ENCODE results near the gene ULK4. TPM values are rescaled to one million over a fixed set of nuclear protein-coding genes. Genes with fewer than 3 reads are reported as not detected.

Gene ULK4
- total and polyA plus RNA-seq, 2 of the 4 experiments (the other 2 are of a cell fraction): 2.7 to 5.0 TPM

DNA sequence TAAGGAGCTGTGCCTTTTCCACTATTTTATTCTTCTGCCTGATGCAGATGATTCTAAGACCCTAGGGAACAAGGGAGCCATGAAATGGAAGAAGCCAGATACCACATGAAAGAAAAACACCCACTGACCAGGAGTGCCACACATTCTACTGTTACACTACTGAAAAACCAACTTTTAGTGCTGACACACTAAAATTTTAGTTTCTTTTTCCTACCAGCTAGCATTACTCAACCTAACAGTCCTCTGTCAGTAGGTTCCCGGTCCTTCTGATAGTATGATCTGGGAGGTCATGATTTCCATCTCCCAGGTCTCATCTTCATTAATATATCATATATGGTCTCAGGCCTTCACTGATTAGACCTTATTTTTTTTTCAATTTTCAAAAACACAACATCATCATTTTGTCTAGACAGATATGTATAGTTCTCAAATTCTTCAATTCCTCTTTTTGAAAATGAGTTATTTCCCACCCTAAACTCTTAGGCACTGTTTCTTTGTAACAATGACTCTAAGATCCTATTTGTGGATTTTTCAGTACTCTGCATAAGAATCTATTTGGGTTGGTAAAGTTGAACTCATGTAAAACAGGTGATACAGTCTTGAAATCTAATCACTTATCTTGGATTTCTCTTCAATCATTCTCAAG, 440.8 kb downstream of the ULK4 start:
- DNase-seq (no peak), ATAC-seq (ENCODE audit: low read depth) (no peak)
- H2BK120ac ChIP-seq (ENCODE audit: low read depth, low read length): no peak overlapping the region
- no peak overlapping the region for H2AK5ac ChIP-seq (ENCODE audit: low read depth, low read length)
- CTCF ChIA-PET: no interaction called here
- no peak overlapping the region for H2AFZ ChIP-seq (replicated peaks; ENCODE audit: low read length, poor library complexity)
- H3K4me1 ChIP-seq (ENCODE audit: control insufficient read depth, insufficient read depth, low read length): no peaks in the 10 kb centered on the region
- no peak overlapping the region for H2BK15ac ChIP-seq (ENCODE audit: low read depth, low read length)
- no peak overlapping the region for H3K56ac ChIP-seq (ENCODE audit: extremely low read depth, insufficient read depth, low read length)
- no peak overlapping the region for H2AK9ac ChIP-seq (replicated peaks; ENCODE audit: low read depth, low read length, poor library complexity)
- no peak overlapping the region for H3K4ac ChIP-seq (ENCODE audit: low read depth, low read length)
- H3K23ac ChIP-seq (ENCODE audit: low read depth, low read length): no peak overlapping the region
- H3K18ac ChIP-seq (ENCODE audit: low read depth, low read length): no peak overlapping the region
- no peak overlapping the region for H3K4me3 ChIP-seq (ENCODE audit: insufficient read depth, low read depth, low read length)
- no CpG with 5 or more reads among the region's 1 CpG for WGBS, 2 experiments (ENCODE audit: extremely low coverage in 2 of 2, insufficient read length in 1 of 2)
- H3K9ac ChIP-seq (ENCODE audit: low read depth, low read length): no peak overlapping the region
- no peaks in the 10 kb centered on the region for H3K36me3 ChIP-seq (ENCODE audit: control insufficient read depth, insufficient read depth, low read length)
- H4K20me1 ChIP-seq (ENCODE audit: insufficient read depth, low read length): no peaks in the 10 kb centered on the region
- no TSS peak for BruUV-seq (replicated peaks)
- no peaks in the 10 kb centered on the region for H3K9me1 ChIP-seq (ENCODE audit: insufficient read depth, low read length)
- no peak overlapping the region for H2BK20ac ChIP-seq (ENCODE audit: low read depth, low read length)
- H3K9me3 ChIP-seq (ENCODE audit: control insufficient read depth, insufficient read depth, low read length): no peaks in the 10 kb centered on the region
- H4K5ac ChIP-seq (ENCODE audit: low read depth, low read length): no peak overlapping the region
- intact Hi-C loops (cut with micrococcal nuclease) (no loop called here), in situ Hi-C loops (cut with MboI; ENCODE audit: low sequenced_read_pairs) (no loop called here), dilution Hi-C loops (cut with HindIII; ENCODE audit: low sequenced_read_pairs, unreplicated experiment) (no loop called here)
- H3K14ac ChIP-seq (replicated peaks; ENCODE audit: low read depth, low read length): no peak overlapping the region
- H4K91ac ChIP-seq (ENCODE audit: insufficient read depth, low read depth, low read length): no peak overlapping the region
- no peak overlapping the region for H3K4me2 ChIP-seq (ENCODE audit: low read depth, low read length)
- H3K79me1 ChIP-seq (ENCODE audit: low read depth in 1 of 2, low read length in 2 of 2): no peaks in the 10 kb centered on the region
- POLR2A ChIA-PET (ENCODE audit: unreplicated experiment): no interaction called here
- H2BK5ac ChIP-seq (ENCODE audit: low read depth, low read length, poor library complexity, severe bottlenecking): no peak overlapping the region
- H3K27ac ChIP-seq (ENCODE audit: insufficient read depth, low read length): no peak overlapping the region
- TF ChIP-seq MAFK (IDR thresholded peaks at IDR 0.05; ENCODE audit: low read depth, low read length): peak; percentile 21; the same call in 1 of the 2 replicates
- TF ChIP-seq RCOR1 (IDR thresholded peaks at IDR 0.05; ENCODE audit: insufficient replicate concordance, low read length): no peak
- no peak for TF ChIP-seq SMC3 (IDR thresholded peaks at IDR 0.05; ENCODE audit: low read depth, low read length)
- TF ChIP-seq ELK1 (IDR thresholded peaks at IDR 0.05; ENCODE audit: borderline replicate concordance, low read depth, low read length): no peak
- no peak overlapping the region for H4K8ac ChIP-seq (ENCODE audit: low read depth in 2 of 2, low read length in 2 of 2)
- no peaks in the 10 kb centered on the region for H3K27me3 ChIP-seq (ENCODE audit: control insufficient read depth, insufficient read depth, low read length)
